Measurements from ENCODE around the gene TMEM208.

- TF ChIP-seq CTCF (IDR thresholded peaks at IDR 0.05; ENCODE audit: insufficient read depth, low read depth, low read length): no peak
- no peak for TF ChIP-seq EZH2 (IDR thresholded peaks at IDR 0.05; ENCODE audit: insufficient read depth, low read length)
Measured at GRCh38 chr16:67241008-67241900, 14.3 kb downstream of the TMEM208 start.
